ENCODE measurements around the gene SLC25A1. TPM values are rescaled to one million over a fixed set of nuclear protein-coding genes. Genes with fewer than 3 reads are reported as not detected.

The SLC25A1 gene
- total and polyA plus RNA-seq, 2 of the 4 experiments (the other 2 are of a cell fraction) = 41.0 to 56.5 TPM

- intact Hi-C loops (cut with micrococcal nuclease) = no loop called here
- Histone ChIP-seq H3K18ac (ENCODE audit: low read depth, low read length) (no peak within 1 kb of the TSS), H2BK20ac (ENCODE audit: low read depth, low read length) (no peak within 1 kb of the TSS), H3K4ac (ENCODE audit: low read depth, low read length) (no peak within 1 kb of the TSS), H2AK9ac (replicated peaks; ENCODE audit: low read depth, low read length, poor library complexity) (peak within 1 kb of the TSS; percentile 37), H2AFZ (replicated peaks; ENCODE audit: low read length, poor library complexity) (no peak within 1 kb of the TSS), H3K27me3 (ENCODE audit: control insufficient read depth, insufficient read depth, low read length) (no peaks in the 10 kb centered on the region), H3K4me3 (ENCODE audit: insufficient read depth, low read depth, low read length) (no peak within 1 kb of the TSS), H3K27ac (ENCODE audit: insufficient read depth, low read length) (no peak within 1 kb of the TSS), H4K20me1 (ENCODE audit: insufficient read depth, low read length) (no peaks in the 10 kb centered on the region), H3K14ac (replicated peaks; ENCODE audit: low read depth, low read length) (no peak within 1 kb of the TSS), H4K8ac (ENCODE audit: low read depth in 2 of 2, low read length in 2 of 2) (no peak within 1 kb of the TSS), H4K5ac (ENCODE audit: low read depth, low read length) (no peak within 1 kb of the TSS), H3K36me3 (ENCODE audit: control insufficient read depth, insufficient read depth, low read length) (peaks cover 37% of the 10 kb centered on the region), H3K9me1 (ENCODE audit: insufficient read depth, low read length) (peaks cover 3% of the 10 kb centered on the region; the same call in 1 of the 2 replicates), H3K56ac (ENCODE audit: extremely low read depth, insufficient read depth, low read length) (no peak within 1 kb of the TSS), H2BK5ac (ENCODE audit: low read depth, low read length, poor library complexity, severe bottlenecking) (no peak within 1 kb of the TSS), H2AK5ac (ENCODE audit: low read depth, low read length) (no peak within 1 kb of the TSS), H3K9ac (ENCODE audit: low read depth, low read length) (no peak within 1 kb of the TSS), H3K9me3 (ENCODE audit: control insufficient read depth, insufficient read depth, low read length) (no peaks in the 10 kb centered on the region), H3K4me1 (ENCODE audit: control insufficient read depth, insufficient read depth, low read length) (no peaks in the 10 kb centered on the region), H3K79me1 (ENCODE audit: low read depth in 1 of 2, low read length in 2 of 2) (no peaks in the 10 kb centered on the region), H3K4me2 (ENCODE audit: low read depth, low read length) (no peak within 1 kb of the TSS), H2BK120ac (ENCODE audit: low read depth, low read length) (no peak within 1 kb of the TSS), H3K23ac (ENCODE audit: low read depth, low read length) (no peak within 1 kb of the TSS), H4K91ac (ENCODE audit: insufficient read depth, low read depth, low read length) (no peak within 1 kb of the TSS), H2BK15ac (ENCODE audit: low read depth, low read length) (no peak within 1 kb of the TSS)
- CTCF ChIA-PET = no interaction called here
- ATAC-seq (ENCODE audit: low read depth) (no peak), DNase-seq (no peak)
- WGBS, 2 experiments (ENCODE audit: extremely low coverage in 2 of 2, insufficient read length in 1 of 2) = 89% methylated on average over 25 of the region's 27 CpGs; no CpG with 5 or more reads in 1 of the 2 experiments
- dilution Hi-C loops (cut with HindIII; ENCODE audit: low sequenced_read_pairs, unreplicated experiment) = no loop called here
- in situ Hi-C loops (cut with MboI; ENCODE audit: low sequenced_read_pairs) = no loop called here
- no TSS peak for BruUV-seq (replicated peaks)
- POLR2A ChIA-PET (ENCODE audit: unreplicated experiment) = no interaction called here
- no peak for TF ChIP-seq NFE2L2 (IDR thresholded peaks at IDR 0.05; ENCODE audit: low read depth, low read length)
- no peak for TF ChIP-seq BHLHE40 (IDR thresholded peaks at IDR 0.05; ENCODE audit: low read depth, low read length)
- TF ChIP-seq CHD1 (IDR thresholded peaks at IDR 0.05; ENCODE audit: low read depth, low read length) = no peak
- TF ChIP-seq MAFK (IDR thresholded peaks at IDR 0.05; ENCODE audit: low read depth, low read length) = no peak
- TF ChIP-seq, protein P1, sequence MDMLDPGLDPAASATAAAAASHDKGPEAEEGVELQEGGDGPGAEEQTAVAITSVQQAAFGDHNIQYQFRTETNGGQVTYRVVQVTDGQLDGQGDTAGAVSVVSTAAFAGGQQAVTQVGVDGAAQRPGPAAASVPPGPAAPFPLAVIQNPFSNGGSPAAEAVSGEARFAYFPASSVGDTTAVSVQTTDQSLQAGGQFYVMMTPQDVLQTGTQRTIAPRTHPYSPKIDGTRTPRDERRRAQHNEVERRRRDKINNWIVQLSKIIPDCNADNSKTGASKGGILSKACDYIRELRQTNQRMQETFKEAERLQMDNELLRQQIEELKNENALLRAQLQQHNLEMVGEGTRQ (IDR thresholded peaks at IDR 0.05; ENCODE audit: low read depth, low read length) = no peak
- TF ChIP-seq, protein P2, sequence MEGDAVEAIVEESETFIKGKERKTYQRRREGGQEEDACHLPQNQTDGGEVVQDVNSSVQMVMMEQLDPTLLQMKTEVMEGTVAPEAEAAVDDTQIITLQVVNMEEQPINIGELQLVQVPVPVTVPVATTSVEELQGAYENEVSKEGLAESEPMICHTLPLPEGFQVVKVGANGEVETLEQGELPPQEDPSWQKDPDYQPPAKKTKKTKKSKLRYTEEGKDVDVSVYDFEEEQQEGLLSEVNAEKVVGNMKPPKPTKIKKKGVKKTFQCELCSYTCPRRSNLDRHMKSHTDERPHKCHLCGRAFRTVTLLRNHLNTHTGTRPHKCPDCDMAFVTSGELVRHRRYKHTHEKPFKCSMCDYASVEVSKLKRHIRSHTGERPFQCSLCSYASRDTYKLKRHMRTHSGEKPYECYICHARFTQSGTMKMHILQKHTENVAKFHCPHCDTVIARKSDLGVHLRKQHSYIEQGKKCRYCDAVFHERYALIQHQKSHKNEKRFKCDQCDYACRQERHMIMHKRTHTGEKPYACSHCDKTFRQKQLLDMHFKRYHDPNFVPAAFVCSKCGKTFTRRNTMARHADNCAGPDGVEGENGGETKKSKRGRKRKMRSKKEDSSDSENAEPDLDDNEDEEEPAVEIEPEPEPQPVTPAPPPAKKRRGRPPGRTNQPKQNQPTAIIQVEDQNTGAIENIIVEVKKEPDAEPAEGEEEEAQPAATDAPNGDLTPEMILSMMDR (conservative IDR thresholded peaks at IDR 0.05; ENCODE audit: low read depth, low read length) = no peak
- TF ChIP-seq POLR2A (IDR thresholded peaks at IDR 0.05; ENCODE audit: low read depth, low read length) = no peak
- TF ChIP-seq RFX5 (IDR thresholded peaks at IDR 0.05; ENCODE audit: low read depth, low read length) = no peak
- TF ChIP-seq SMC3 (IDR thresholded peaks at IDR 0.05; ENCODE audit: low read depth, low read length) = no peak
- TF ChIP-seq CEBPB (IDR thresholded peaks at IDR 0.05; ENCODE audit: low read depth, low read length) = no peak
- no peak for TF ChIP-seq FOS (IDR thresholded peaks at IDR 0.05; ENCODE audit: low read depth, low read length)
- no peak for TF ChIP-seq MAZ (IDR thresholded peaks at IDR 0.05; ENCODE audit: borderline replicate concordance, low read depth, low read length)
- no peak for TF ChIP-seq RCOR1 (IDR thresholded peaks at IDR 0.05; ENCODE audit: insufficient replicate concordance, low read length)
- TF ChIP-seq, protein P3, sequence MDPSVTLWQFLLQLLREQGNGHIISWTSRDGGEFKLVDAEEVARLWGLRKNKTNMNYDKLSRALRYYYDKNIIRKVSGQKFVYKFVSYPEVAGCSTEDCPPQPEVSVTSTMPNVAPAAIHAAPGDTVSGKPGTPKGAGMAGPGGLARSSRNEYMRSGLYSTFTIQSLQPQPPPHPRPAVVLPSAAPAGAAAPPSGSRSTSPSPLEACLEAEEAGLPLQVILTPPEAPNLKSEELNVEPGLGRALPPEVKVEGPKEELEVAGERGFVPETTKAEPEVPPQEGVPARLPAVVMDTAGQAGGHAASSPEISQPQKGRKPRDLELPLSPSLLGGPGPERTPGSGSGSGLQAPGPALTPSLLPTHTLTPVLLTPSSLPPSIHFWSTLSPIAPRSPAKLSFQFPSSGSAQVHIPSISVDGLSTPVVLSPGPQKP (IDR thresholded peaks at IDR 0.05; ENCODE audit: borderline replicate concordance, low read depth, low read length) = no peak
- no peak for TF ChIP-seq MXI1 (IDR thresholded peaks at IDR 0.05; ENCODE audit: borderline replicate concordance, low read depth, low read length)
- no peak for TF ChIP-seq RAD21 (IDR thresholded peaks at IDR 0.05; ENCODE audit: low read length)
These were observed 47.4 kb downstream of the SLC25A1 start, which contains the start of gene TSSK2 for GRCh38 chr22:19130959-19131684. Gene TSSK2 (plus strand): TSS chr22:19131308. CDS start chr22:19131400, 92 bp downstream.
